WTC11 (cell line): ENCODE data around the gene ATG4C. TPM values are rescaled to one million over a fixed set of nuclear protein-coding genes. Genes with fewer than 3 reads are reported as not detected.

Experiments used
- ATAC-seq: fragments of 200-7000 bp; cut with Tn5 transposase; 2 replicates; pipeline ENCODE4 v1.10.0; 2021; ENCODE audit warnings: mild to moderate bottlenecking, moderate library complexity
- CTCF ChIA-PET: fragments of 300-600 bp; sonication (Branson Sonifier 250); formaldehyde crosslinking; loops from one replicate; lab custom pipeline; 2021; ENCODE audit warnings: antibody characterized with exemption; lab: Charles Lee
- POLR2A ChIA-PET: fragments of 350-600 bp; sonication (Branson Sonifier 250); formaldehyde crosslinking; loops from one replicate; lab custom pipeline; 2021; ENCODE audit warnings: antibody characterized with exemption; lab: Charles Lee
- DNase-seq: peaks from one replicate; pipeline ENCODE4 v3.0.0; 2021; ENCODE audit warnings: low spot score
- H3K27ac Mint-ChIP-seq: 2 replicates; pipeline ENCODE4 v1.8.0; 2021; ENCODE audit warnings: mixed read lengths
- H3K27me3 Mint-ChIP-seq: 2 replicates; pipeline ENCODE4 v1.8.0; 2021; ENCODE audit warnings: low read depth, mild to moderate bottlenecking, moderate library complexity, mixed read lengths
- H3K36me3 Mint-ChIP-seq: 2 replicates; pipeline ENCODE4 v1.8.0; 2021; ENCODE audit warnings: mixed read lengths
- H3K4me1 Mint-ChIP-seq: 2 replicates; pipeline ENCODE4 v1.8.0; 2022; ENCODE audit warnings: mixed read lengths
- H3K4me3 Mint-ChIP-seq: 2 replicates; pipeline ENCODE4 v1.8.0; 2021; ENCODE audit warnings: mild to moderate bottlenecking, moderate library complexity, mixed read lengths
- H3K9me3 Mint-ChIP-seq: 2 replicates; pipeline ENCODE4 v1.8.0; 2021; ENCODE audit warnings: mixed read lengths
- ATF6 ChIP-seq: sonication (generic); formaldehyde crosslinking; IDR thresholded peaks from 2 replicates; pipeline ENCODE4 v1.8.1; 2023; ENCODE audit warnings: mild to moderate bottlenecking, missing genetic modification reagents
- CBFB ChIP-seq: sonication (generic); formaldehyde crosslinking; IDR thresholded peaks from 2 replicates; pipeline ENCODE4 v1.8.1; 2022; ENCODE audit warnings: mild to moderate bottlenecking, low read depth, missing genetic modification reagents
- E2F1 ChIP-seq: sonication (generic); formaldehyde crosslinking; IDR thresholded peaks from 2 replicates; pipeline ENCODE4 v1.8.0; 2022; ENCODE audit warnings: mild to moderate bottlenecking, missing genetic modification reagents
- E2F4 ChIP-seq: sonication (generic); formaldehyde crosslinking; IDR thresholded peaks from 2 replicates; pipeline ENCODE4 v1.8.1; 2022; ENCODE audit warnings: low read depth, mild to moderate bottlenecking, moderate library complexity, missing genetic modification reagents, borderline replicate concordance
- E2F5 ChIP-seq: sonication (generic); formaldehyde crosslinking; IDR thresholded peaks from 2 replicates; pipeline ENCODE4 v1.8.1; 2022; ENCODE audit warnings: mild to moderate bottlenecking, moderate library complexity, missing genetic modification reagents
- EMX1 ChIP-seq: fragments of 250-450 bp; sonication (Bioruptor Pico); IDR thresholded peaks from 2 replicates; pipeline ENCODE4 v1.8.0; 2021; ENCODE audit warnings: mild to moderate bottlenecking
- FOXJ3 ChIP-seq: sonication (generic); formaldehyde crosslinking; IDR thresholded peaks from 2 replicates; pipeline ENCODE4 v1.9.0; 2021; ENCODE audit warnings: missing genetic modification reagents, mild to moderate bottlenecking, borderline replicate concordance
- FOXP4 ChIP-seq: sonication (generic); formaldehyde crosslinking; IDR thresholded peaks from 2 replicates; pipeline ENCODE4 v1.8.0; 2022; ENCODE audit warnings: mild to moderate bottlenecking, missing genetic modification reagents
- GRHL2 ChIP-seq: fragments of 250-450 bp; sonication (Bioruptor Pico); IDR thresholded peaks from 2 replicates; pipeline ENCODE4 v1.8.0; 2022; ENCODE audit warnings: mild to moderate bottlenecking, moderate library complexity; ENCODE audit not compliant: insufficient replicate concordance, severe bottlenecking
- HMGA2 ChIP-seq: fragments of 250-450 bp; sonication (Bioruptor Pico); IDR thresholded peaks from 2 replicates; pipeline ENCODE4 v1.4.0; 2021; ENCODE audit warnings: mild to moderate bottlenecking, moderate library complexity
- HMGXB4 ChIP-seq: sonication (generic); formaldehyde crosslinking; IDR thresholded peaks from 2 replicates; pipeline ENCODE4 v1.8.1; 2023; ENCODE audit warnings: mild to moderate bottlenecking, moderate library complexity, missing genetic modification reagents
- MLX ChIP-seq: sonication (generic); formaldehyde crosslinking; IDR thresholded peaks from 2 replicates; pipeline ENCODE4 v1.8.1; 2023; ENCODE audit warnings: mild to moderate bottlenecking, missing genetic modification reagents, moderate library complexity
- NFYB ChIP-seq: sonication (generic); formaldehyde crosslinking; conservative IDR thresholded peaks from 2 replicates; pipeline ENCODE4 v1.8.0; 2022; ENCODE audit warnings: low read depth, missing genetic modification reagents
- OVOL2 ChIP-seq: fragments of 250-450 bp; sonication (Bioruptor Pico); IDR thresholded peaks from 2 replicates; pipeline ENCODE4 v1.9.0; 2021; ENCODE audit warnings: mild to moderate bottlenecking, borderline replicate concordance
- TEAD1 ChIP-seq: sonication (generic); formaldehyde crosslinking; IDR thresholded peaks from 2 replicates; pipeline ENCODE4 v1.8.0; 2022; ENCODE audit warnings: mild to moderate bottlenecking, missing genetic modification reagents
- USF1 ChIP-seq: sonication (generic); formaldehyde crosslinking; IDR thresholded peaks from 2 replicates; pipeline ENCODE4 v1.8.0; 2022; ENCODE audit warnings: mild to moderate bottlenecking, missing genetic modification reagents
- ZNF396 ChIP-seq: fragments of 250-450 bp; sonication (Bioruptor Pico); IDR thresholded peaks from 2 replicates; pipeline ENCODE4 v1.8.0; 2021; ENCODE audit warnings: mild to moderate bottlenecking, moderate library complexity, borderline replicate concordance
- ZNF512 ChIP-seq: sonication (generic); formaldehyde crosslinking; IDR thresholded peaks from 2 replicates; pipeline ENCODE4 v1.8.1; 2022; ENCODE audit warnings: missing genetic modification reagents, borderline replicate concordance
- ZNF532 ChIP-seq: fragments of 250-450 bp; sonication (Bioruptor Pico); IDR thresholded peaks from 2 replicates; pipeline ENCODE4 v1.9.0; 2021; ENCODE audit warnings: mild to moderate bottlenecking, borderline replicate concordance
- ZNF671 ChIP-seq: fragments of 250-450 bp; sonication (Bioruptor Pico); IDR thresholded peaks from 2 replicates; pipeline ENCODE4 v1.8.0; 2021; ENCODE audit warnings: mild to moderate bottlenecking
- total RNA-seq: library from RNA; stranded (reverse); gene quantifications from 3 replicates; pipeline ENCODE4 v1.2.3, GENCODE V29; 2021

Gene ATG4C
- total RNA-seq, 1 experiment from 2014 or later, result 16.6 TPM

GRCh38 chr1:62875676-62876075, 91.7 kb downstream of the ATG4C start:
- ChIA-PET CTCF (no interaction called here), POLR2A (no interaction called here)
- no peak overlapping the region for H3K27ac Mint-ChIP-seq
- H3K27me3 Mint-ChIP-seq, result no peaks in the 10 kb centered on the region
- no peaks in the 10 kb centered on the region for H3K4me1 Mint-ChIP-seq
- no peak overlapping the region for H3K4me3 Mint-ChIP-seq
- peaks cover 13% of the 10 kb centered on the region for H3K36me3 Mint-ChIP-seq
- no peak for ATAC-seq
- TF ChIP-seq HMGA2 (CRISPR knock-in tag) (no peak), EMX1 (CRISPR knock-in tag) (no peak), TEAD1 (CRISPR knock-in tag) (no peak), E2F1 (CRISPR knock-in tag) (no peak), GRHL2 (CRISPR knock-in tag) (no peak), ZNF532 (no peak), CBFB (CRISPR knock-in tag) (no peak), MLX (CRISPR knock-in tag) (no peak), NFYB (no peak), FOXJ3 (CRISPR knock-in tag) (no peak), ZNF671 (no peak), HMGXB4 (CRISPR knock-in tag) (no peak), FOXP4 (CRISPR knock-in tag) (no peak), OVOL2 (CRISPR knock-in tag) (no peak), E2F4 (CRISPR knock-in tag) (no peak), ZNF396 (CRISPR knock-in tag) (no peak), USF1 (CRISPR knock-in tag) (no peak), ATF6 (CRISPR knock-in tag) (no peak), E2F5 (CRISPR knock-in tag) (no peak), ZNF512 (no peak)
- H3K9me3 Mint-ChIP-seq, result peaks cover 18% of the 10 kb centered on the region
- no peak for DNase-seq
